ENCODE data around the gene SMCP.

DNA sequence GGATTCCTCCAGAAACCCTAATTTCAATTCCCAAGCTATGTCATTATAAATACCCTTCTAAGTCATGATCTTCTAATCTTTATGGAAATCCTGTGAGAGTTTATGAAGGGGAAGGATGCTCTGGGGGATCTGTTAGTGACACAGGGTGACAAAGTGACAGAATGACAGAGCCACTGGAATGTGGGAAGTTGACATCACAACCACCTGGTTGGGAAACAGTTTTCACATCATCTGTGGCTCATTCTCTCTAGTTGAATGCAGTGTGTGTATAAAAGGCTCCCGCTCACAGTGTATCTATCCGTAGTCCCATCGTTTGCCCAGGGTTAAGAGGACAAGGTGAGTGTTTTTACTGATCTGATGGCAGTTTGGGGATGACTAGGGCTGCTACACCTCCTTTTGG lies 18.4 kb upstream of the SMCP start, which contains the start of gene LCE7A:
- TF ChIP-seq, protein P1, sequence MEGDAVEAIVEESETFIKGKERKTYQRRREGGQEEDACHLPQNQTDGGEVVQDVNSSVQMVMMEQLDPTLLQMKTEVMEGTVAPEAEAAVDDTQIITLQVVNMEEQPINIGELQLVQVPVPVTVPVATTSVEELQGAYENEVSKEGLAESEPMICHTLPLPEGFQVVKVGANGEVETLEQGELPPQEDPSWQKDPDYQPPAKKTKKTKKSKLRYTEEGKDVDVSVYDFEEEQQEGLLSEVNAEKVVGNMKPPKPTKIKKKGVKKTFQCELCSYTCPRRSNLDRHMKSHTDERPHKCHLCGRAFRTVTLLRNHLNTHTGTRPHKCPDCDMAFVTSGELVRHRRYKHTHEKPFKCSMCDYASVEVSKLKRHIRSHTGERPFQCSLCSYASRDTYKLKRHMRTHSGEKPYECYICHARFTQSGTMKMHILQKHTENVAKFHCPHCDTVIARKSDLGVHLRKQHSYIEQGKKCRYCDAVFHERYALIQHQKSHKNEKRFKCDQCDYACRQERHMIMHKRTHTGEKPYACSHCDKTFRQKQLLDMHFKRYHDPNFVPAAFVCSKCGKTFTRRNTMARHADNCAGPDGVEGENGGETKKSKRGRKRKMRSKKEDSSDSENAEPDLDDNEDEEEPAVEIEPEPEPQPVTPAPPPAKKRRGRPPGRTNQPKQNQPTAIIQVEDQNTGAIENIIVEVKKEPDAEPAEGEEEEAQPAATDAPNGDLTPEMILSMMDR (IDR thresholded peaks at IDR 0.05), result no peak
- TF ChIP-seq POLR2A (IDR thresholded peaks at IDR 0.05), result no peak
